H1 (cell line): ENCODE data around the gene CHST13. TPM values are rescaled to one million over a fixed set of nuclear protein-coding genes. Genes with fewer than 3 reads are reported as not detected.
"Not testable (repeated sequence)": the region's sequence is repeated elsewhere in the genome, so short reads cannot be mapped to it uniquely, and the experiment has no call there.

Experiments used
- CTCF ChIA-PET: fragments of 300-600 bp; sonication (Branson Sonifier 250); formaldehyde crosslinking; loops from one replicate; lab custom pipeline; 2021; ENCODE audit not compliant: partially characterized antibody; lab: Charles Lee
- POLR2A ChIA-PET: fragments of 300-600 bp; sonication (Branson Sonifier 250); formaldehyde crosslinking; loops from one replicate; lab custom pipeline; 2021; ENCODE audit warnings: inconsistent platforms; ENCODE audit not compliant: partially characterized antibody; lab: Charles Lee
- DNase-seq, 2 experiments: peaks; one replicate each; pipeline versions ENCODE4 v3.0.0 to v3.0.0-alpha.2; 2010 to 2022; ENCODE audit warnings: low spot score in 2 of 2, low read depth in 1 of 2, mixed read lengths in 1 of 2
- FAIRE-seq: peaks from 2 replicates; lab custom pipeline; 2011; peaks lifted over from hg19 to GRCh38; lab: Jason Lieb, UNC
- H2AFZ ChIP-seq: 2 replicates; pipeline ENCODE4 v1.8.1; 2012; ENCODE audit warnings: low read length, inconsistent platforms
- H2AK5ac ChIP-seq: 2 replicates; pipeline ENCODE4 v1.6.1; 2013; ENCODE audit warnings: low read depth, low read length
- H2BK120ac ChIP-seq: replicated peaks from 2 replicates; pipeline ENCODE3; 2013; ENCODE audit warnings: low read depth, low read length, inconsistent platforms
- H2BK12ac ChIP-seq: 2 replicates; pipeline ENCODE4 v1.6.1; 2013; ENCODE audit warnings: low read depth, low read length
- H2BK15ac ChIP-seq: 2 replicates; pipeline ENCODE4 v1.6.1; 2013; ENCODE audit warnings: low read length
- H2BK20ac ChIP-seq: 2 replicates; pipeline ENCODE4 v1.6.1; 2013; ENCODE audit warnings: low read length
- H2BK5ac ChIP-seq: 2 replicates; pipeline ENCODE4 v1.6.1; 2013; ENCODE audit warnings: low read depth, low read length
- H3K14ac ChIP-seq: 2 replicates; pipeline ENCODE4 v1.6.1; 2013; ENCODE audit warnings: inconsistent platforms; ENCODE audit not compliant: insufficient read length
- H3K18ac ChIP-seq: 2 replicates; pipeline ENCODE4 v1.6.1; 2013; ENCODE audit warnings: low read length; ENCODE audit errors: extremely low read depth
- H3K23ac ChIP-seq: 2 replicates; pipeline ENCODE4 v1.6.1; 2013; ENCODE audit warnings: inconsistent platforms; ENCODE audit not compliant: insufficient read length
- H3K23me2 ChIP-seq: 2 replicates; pipeline ENCODE4 v1.6.1; 2013; ENCODE audit warnings: low read depth, low read length
- H3K27ac ChIP-seq: 2 replicates; pipeline ENCODE4 v1.6.1; 2011; ENCODE audit warnings: low read depth, low read length, inconsistent platforms
- H3K27me3 ChIP-seq, 4 experiments: replicated peaks in 1 of 4; 1 replicate in 1 of 4; 2 replicates in 3 of 4; pipeline versions ENCODE4 v1.6.1 to v1.8.1; 2011 to 2013; ENCODE audit warnings: low read length in 3 of 4, mild to moderate bottlenecking in 3 of 4, inconsistent platforms in 2 of 4, mixed read lengths in 2 of 4, moderate library complexity in 1 of 4; ENCODE audit not compliant: control insufficient read depth in 3 of 4, insufficient read depth in 3 of 4; ENCODE audit errors: extremely low read depth in 1 of 4
- H3K36me3 ChIP-seq, 4 experiments: 2 replicates each; pipeline versions ENCODE4 v1.6.1 to v1.8.1; 2011 to 2013; ENCODE audit warnings: mild to moderate bottlenecking in 4 of 4, low read length in 3 of 4, moderate library complexity in 2 of 4, control low read depth in 1 of 4, inconsistent platforms in 1 of 4; ENCODE audit not compliant: insufficient read depth in 4 of 4, control insufficient read depth in 2 of 4
- H3K4ac ChIP-seq: replicated peaks from 2 replicates; pipeline ENCODE3; 2013; ENCODE audit warnings: low read length, low read depth, mixed read lengths, inconsistent platforms; ENCODE audit not compliant: insufficient read length
- H3K4me1 ChIP-seq, 4 experiments: replicated peaks in 1 of 4; 1 replicate in 1 of 4; 2 replicates in 3 of 4; pipeline versions ENCODE4 v1.6.1 to v1.8.1; 2011 to 2013; ENCODE audit warnings: low read length in 3 of 4, inconsistent platforms in 2 of 4, mixed read lengths in 1 of 4; ENCODE audit not compliant: insufficient read depth in 4 of 4, control insufficient read depth in 3 of 4
- H3K4me2 ChIP-seq, 2 experiments: 2 replicates each; pipeline versions ENCODE4 v1.6.1 to v1.8.1; 2011 to 2013; ENCODE audit warnings: low read depth in 2 of 2, low read length in 2 of 2, control low read depth in 1 of 2, inconsistent platforms in 1 of 2, mild to moderate bottlenecking in 1 of 2; ENCODE audit not compliant: insufficient read depth in 1 of 2
- H3K4me3 ChIP-seq, 4 experiments: fragments of 200-600, 300-600 bp in 1 of 4; sonication (generic), shearing (Covaris generic), sonication (Bioruptor Twin) in 1 of 4; 2 replicates each; pipeline versions ENCODE4 v1.5.1 to v1.8.1; 2011 to 2016; ENCODE audit warnings: low read length in 4 of 4, low read depth in 3 of 4, control low read depth in 2 of 4, inconsistent platforms in 2 of 4, mild to moderate bottlenecking in 2 of 4, mixed read lengths in 1 of 4, moderate library complexity in 1 of 4; ENCODE audit not compliant: insufficient read depth in 2 of 4; ENCODE audit errors: extremely low read depth in 1 of 4
- H3K56ac ChIP-seq: replicated peaks from 2 replicates; pipeline ENCODE3; 2013; ENCODE audit warnings: low read depth, mild to moderate bottlenecking, mixed read lengths, low read length, inconsistent platforms; ENCODE audit not compliant: insufficient read length
- H3K79me1 ChIP-seq: 2 replicates; pipeline ENCODE4 v1.6.1; 2013; ENCODE audit warnings: low read depth, low read length, control low read depth
- H3K79me2 ChIP-seq, 2 experiments: 2 replicates each; pipeline versions ENCODE4 v1.6.1 to v1.8.1; 2012 to 2013; ENCODE audit warnings: low read length in 2 of 2, mild to moderate bottlenecking in 2 of 2, inconsistent platforms in 1 of 2; ENCODE audit not compliant: insufficient read depth in 2 of 2, control insufficient read depth in 1 of 2
- H3K9ac ChIP-seq, 4 experiments: replicated peaks in 1 of 4; 1 replicate in 1 of 4; 2 replicates in 3 of 4; pipeline versions ENCODE4 v1.6.1 to v1.8.1; 2011 to 2013; ENCODE audit warnings: low read depth in 3 of 4, low read length in 3 of 4, control low read depth in 2 of 4, mild to moderate bottlenecking in 2 of 4, moderate library complexity in 2 of 4, inconsistent platforms in 1 of 4; ENCODE audit errors: extremely low read depth in 1 of 4
- H3K9me3 ChIP-seq, 2 experiments: 2 replicates each; pipeline versions ENCODE4 v1.6.1 to v1.8.1; 2012 to 2013; ENCODE audit warnings: mild to moderate bottlenecking in 2 of 2, moderate library complexity in 2 of 2, control low read depth in 1 of 2, inconsistent platforms in 1 of 2, low read depth in 1 of 2, low read length in 1 of 2, mixed read lengths in 1 of 2; ENCODE audit not compliant: insufficient read depth in 2 of 2
- H4K20me1 ChIP-seq, 2 experiments: replicated peaks in 1 of 2; 2 replicates each; pipeline versions ENCODE3 to v1.8.1; 2011 to 2013; ENCODE audit warnings: inconsistent platforms in 2 of 2, low read length in 2 of 2, mild to moderate bottlenecking in 1 of 2; ENCODE audit not compliant: insufficient read depth in 2 of 2, control insufficient read depth in 1 of 2
- H4K5ac ChIP-seq: 2 replicates; pipeline ENCODE4 v1.6.1; 2013; ENCODE audit warnings: low read length, low read depth, mixed read lengths, inconsistent platforms; ENCODE audit not compliant: insufficient read length
- H4K8ac ChIP-seq: 2 replicates; pipeline ENCODE4 v1.8.0; 2013; ENCODE audit warnings: mild to moderate bottlenecking, moderate library complexity, low read length, inconsistent platforms; ENCODE audit not compliant: insufficient read depth; ENCODE audit errors: extremely low read depth
- H4K91ac ChIP-seq: replicated peaks from 2 replicates; pipeline ENCODE3; 2013; ENCODE audit warnings: low read length, mixed read lengths, inconsistent platforms; ENCODE audit not compliant: insufficient read length
- WGBS, 2 experiments: shearing (Covaris generic) in 1 of 2; methylation state at CpG; one replicate each; pipeline versions ENCODE4 v1.1.6 to v1.1.7; 2013 to 2015; ENCODE audit warnings: low lambda C conversion rate in 2 of 2, mixed read lengths in 2 of 2, inconsistent platforms in 1 of 2, low coverage in 1 of 2, missing lambda C conversion rate in 1 of 2; ENCODE audit not compliant: insufficient replicate concordance in 2 of 2, insufficient coverage in 1 of 2, insufficient read length in 1 of 2; ENCODE audit errors: extremely low coverage in 1 of 2, missing lambda C conversion rate in 1 of 2; 5-methylcytosine and 5-hydroxymethylcytosine counted together
- polyA plus RNA-seq, 7 experiments: library from polyadenylated mRNA; depleted of rRNA in 3 of 7; stranded (reverse) in 5 of 7; unstranded in 2 of 7; fragments of >200 nt in 5 of 7; fragments of 200-250 nt in 2 of 7; gene quantifications; 1 replicate in 5 of 7; 2 replicates in 1 of 7; 4 replicates in 1 of 7; pipeline versions ENCODE4 v1.2.1 to v1.2.3, GENCODE V29; 2011 to 2013; ENCODE audit warnings: missing spikeins in 2 of 7, mixed read lengths in 2 of 7
- small RNA-seq: library from polyadenylated mRNA; stranded (forward); fragments of <200 nt; extraction: miRNeasy Mini kit (QIAGEN cat#:217004); gene quantifications from one replicate; pipeline ENCODE3, GENCODE V24; 2013; ENCODE audit not compliant: insufficient read depth
- total RNA-seq: library from RNA; stranded (reverse); fragmentation: NEBNext Ultra II Directional; extraction: Animal tissue kit (Norgen Biotek cat#: 25700); gene quantifications from 2 replicates; pipeline ENCODE4 v1.2.1, GENCODE V29; 2021

CHST13 gene
- total and polyA plus RNA-seq, 2 of the 8 experiments (the other 6 are each of a cell fraction or from before 2014, with no cell fraction given), result 5.4 to 11.7 TPM

DNA sequence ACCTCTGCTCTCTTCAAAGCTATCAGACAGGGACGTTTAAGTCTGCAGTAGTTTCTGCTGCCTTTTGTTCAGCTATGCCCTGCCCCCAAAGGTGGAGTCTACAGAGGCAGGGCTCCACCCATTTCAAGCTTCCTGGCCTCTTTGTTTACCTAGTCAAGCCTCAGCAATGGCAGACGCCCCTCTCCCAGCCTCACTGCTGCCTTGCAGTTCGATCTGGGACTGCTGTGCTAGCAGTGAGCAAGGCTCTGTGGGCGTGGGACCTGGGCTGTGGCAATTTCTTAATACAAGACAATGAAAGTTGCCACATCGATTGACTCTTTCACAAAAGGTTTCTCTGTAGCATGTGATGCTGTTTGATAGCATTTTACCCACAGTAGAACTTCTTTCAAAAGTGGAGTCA is 67.6 kb downstream of the CHST13 start:
- H3K27ac ChIP-seq, FAIRE-seq, H3K18ac ChIP-seq, H3K79me2 ChIP-seq, H3K79me1 ChIP-seq, H3K4ac ChIP-seq, H3K9ac ChIP-seq, H2AK5ac ChIP-seq, H3K14ac ChIP-seq, H3K36me3 ChIP-seq, H2BK12ac ChIP-seq, H3K4me1 ChIP-seq, H2AFZ ChIP-seq, H2BK15ac ChIP-seq, H3K4me3 ChIP-seq, H3K23me2 ChIP-seq, H3K56ac ChIP-seq, H3K9me3 ChIP-seq, H2BK5ac ChIP-seq, H4K5ac ChIP-seq, H3K4me2 ChIP-seq, H4K91ac ChIP-seq, H3K23ac ChIP-seq, H4K20me1 ChIP-seq, H2BK20ac ChIP-seq, H2BK120ac ChIP-seq, H3K27me3 ChIP-seq, DNase-seq, POLR2A ChIA-PET: not testable (repeated sequence)
- WGBS, 2 experiments, result 71% methylated on average over 5 of the region's 5 CpGs; no CpG with 5 or more reads in 1 of the 2 experiments
- peak overlapping the region; percentile 51; the same call in 1 of the 2 replicates for H4K8ac ChIP-seq
- CTCF ChIA-PET, result interaction anchor here (1.3 kb wide), 1 partner anchor 10 kb away, joined by 4 read pairs; no protein-coding TSS in a partner anchor

Small RNA genes within 50 kb of the gene (small RNA-seq; reads per million reads assigned to genes)
- gene RNA5SP138, result not detected

Other genes with a start within 250 kb of the CHST13 start
- 17.4 and 19.5 TPM in 2 replicates for gene KLF15, start 166.7 kb upstream of the CHST13 start, total RNA-seq
- 15.7 and 27.1 TPM in 2 replicates for gene KLF15, start 166.7 kb upstream of the CHST13 start, polyA plus RNA-seq (2011; rRNA removed)
- not detected in 2 replicates for gene CFAP100, start 129.2 kb upstream of the CHST13 start, total RNA-seq
- gene CFAP100, start 129.2 kb upstream of the CHST13 start, polyA plus RNA-seq (2011; rRNA removed), result 0.09 and 0.17 TPM in 2 replicates
- 23.0 and 24.3 TPM in 2 replicates for gene ZXDC, start 48.3 kb upstream of the CHST13 start, total RNA-seq
- gene ZXDC, start 48.3 kb upstream of the CHST13 start, polyA plus RNA-seq (2011; rRNA removed), result 12.7 and 19.1 TPM in 2 replicates
- gene UROC1, start 6.4 kb upstream of the CHST13 start, total RNA-seq, result not detected in 2 replicates
- gene UROC1, start 6.4 kb upstream of the CHST13 start, polyA plus RNA-seq (2011; rRNA removed), result 0.03 and 0.09 TPM in 2 replicates
- gene C3orf22, start 34.8 kb downstream of the CHST13 start, total RNA-seq, result not detected in 2 replicates
- not detected in 2 replicates for gene C3orf22, start 34.8 kb downstream of the CHST13 start, polyA plus RNA-seq (2011; rRNA removed)
- 3.2 and 3.4 TPM in 2 replicates for gene TXNRD3, start 131.0 kb downstream of the CHST13 start, total RNA-seq
- gene TXNRD3, start 131.0 kb downstream of the CHST13 start, polyA plus RNA-seq (2011; rRNA removed), result 3.9 and 4.3 TPM in 2 replicates
- gene CHCHD6, start 180.1 kb downstream of the CHST13 start, total RNA-seq, result 36.3 and 37.6 TPM in 2 replicates
- 32.4 and 39.4 TPM in 2 replicates for gene CHCHD6, start 180.1 kb downstream of the CHST13 start, polyA plus RNA-seq (2011; rRNA removed)